SKM-1 treated with dmso at 0.1 percent for 144 hours (cell line): ENCODE measurements around the gene ARMC8.
A peak's percentile ranks its signal among the peaks of the same experiment; 100 is the strongest.

Experiments
- DNase-seq: peaks from one replicate; lab custom pipeline; 2025; ENCODE audit not compliant: unreplicated experiment; lab: John Stamatoyannopoulos, UW

ARMC8 gene

GRCh38 chr3:138303474-138303873, 116.4 kb downstream of the ARMC8 start:
- no peak for DNase-seq

DNA sequence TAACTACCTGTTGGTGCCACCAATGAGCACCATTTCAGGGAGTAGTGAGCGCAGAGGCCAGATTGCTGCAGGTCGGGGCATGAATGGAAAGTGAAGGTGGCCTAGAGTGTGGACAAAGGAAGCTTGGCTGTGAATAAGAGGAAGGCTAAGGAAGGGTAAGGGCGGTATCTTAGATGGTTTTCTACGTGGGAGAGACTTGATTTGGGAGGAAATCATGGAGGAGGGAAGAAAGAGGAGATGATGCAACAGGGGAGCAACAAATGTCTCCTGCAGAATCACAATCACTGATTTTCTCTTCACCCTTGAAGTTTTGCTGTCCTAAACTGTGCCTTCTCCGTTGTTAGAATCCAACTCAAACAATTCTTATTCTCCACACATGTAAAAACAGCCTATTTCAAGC, 120.8 kb downstream of the ARMC8 start:
- DNase-seq, result no peak

GRCh38 chr3:138308783-138309182, 121.7 kb downstream of the ARMC8 start:
- DNase-seq, result no peak

DNA sequence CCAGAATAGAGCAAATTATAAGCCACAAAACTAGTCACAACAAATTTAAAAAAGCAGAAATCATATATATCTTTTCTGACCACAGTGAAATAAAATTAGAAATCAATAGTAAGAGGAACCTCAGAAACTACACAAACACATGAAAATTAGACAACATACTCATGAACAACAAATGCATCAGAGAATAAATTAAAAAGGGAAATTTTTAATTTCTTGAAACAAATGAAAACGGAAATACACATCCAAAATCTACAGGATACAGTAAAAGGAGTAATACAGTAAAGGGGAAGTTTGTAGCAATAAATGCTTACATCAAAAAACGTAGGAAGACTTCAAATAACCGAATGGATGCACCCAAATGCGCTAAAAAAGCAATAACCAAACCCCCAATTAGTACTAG, 123.4 kb downstream of the ARMC8 start:
- DNase-seq, result no peak

- no peak for DNase-seq
Measured at GRCh38 chr3:138314751-138315150, 127.7 kb downstream of the ARMC8 start.

GRCh38 chr3:138317687-138318086, 130.6 kb downstream of the ARMC8 start:
- no peak for DNase-seq

DNA sequence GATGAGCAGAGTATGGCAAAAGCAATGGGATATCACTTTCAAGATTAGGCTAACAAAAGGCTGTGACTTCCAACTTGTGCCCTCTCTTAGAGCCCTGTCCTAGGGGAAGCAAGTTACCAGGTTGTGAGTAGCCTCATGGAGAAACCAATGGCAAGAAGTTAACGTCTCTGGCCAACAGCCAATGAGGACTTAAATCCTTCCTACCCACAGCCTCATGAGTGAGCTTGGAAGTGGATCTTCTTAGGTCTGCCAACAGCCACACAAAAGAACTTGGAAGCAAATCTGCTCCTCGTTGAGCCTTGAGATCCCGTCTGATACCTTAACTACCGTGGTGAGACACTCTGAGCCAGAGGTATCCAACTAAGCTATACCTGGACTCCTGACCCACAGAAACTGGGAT, 136.9 kb downstream of the ARMC8 start:
- DNase-seq, result no peak

DNA sequence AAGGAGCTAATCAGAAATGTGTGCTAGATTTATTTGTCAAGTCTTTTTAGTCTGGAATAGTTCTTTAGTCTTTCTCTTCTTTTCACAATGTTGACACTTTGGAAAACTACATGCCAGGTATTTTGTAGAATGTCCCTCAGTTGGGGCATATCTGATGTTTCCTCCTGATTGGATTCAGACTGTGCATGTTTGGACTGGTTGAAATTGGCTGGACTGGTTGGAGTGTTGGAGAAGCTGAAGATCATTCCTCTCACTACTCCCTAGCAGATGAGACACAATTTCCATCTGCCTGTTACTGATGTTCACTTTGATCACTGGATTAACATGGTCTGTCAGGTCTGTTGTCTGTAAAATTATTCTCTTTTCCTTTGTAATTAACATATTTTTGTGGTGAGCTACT, 138.9 kb downstream of the ARMC8 start:
- DNase-seq, result no peak

- DNase-seq, result no peak
Measured at GRCh38 chr3:138326866-138327595, 139.9 kb downstream of the ARMC8 start.

DNA sequence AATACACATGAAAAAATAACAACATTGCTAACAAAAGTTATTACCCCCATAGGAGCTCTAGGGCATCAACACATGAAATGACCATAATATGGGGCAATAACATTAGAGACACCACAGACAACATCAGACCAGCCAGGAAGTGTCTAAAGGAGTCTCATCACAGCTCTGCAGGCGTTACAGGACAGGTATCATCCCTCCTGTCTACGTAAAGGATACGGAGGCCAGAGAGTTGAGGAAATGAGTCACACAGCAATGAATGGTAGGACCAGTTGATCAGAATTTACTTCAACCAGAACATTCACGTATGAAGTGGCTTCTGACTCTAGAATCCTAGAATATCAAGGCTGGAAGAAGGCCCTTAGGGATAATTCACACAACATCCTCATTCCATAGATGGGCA, 140.7 kb downstream of the ARMC8 start:
- no peak for DNase-seq

GRCh38 chr3:138328341-138328740, 141.2 kb downstream of the ARMC8 start:
- peak; percentile 28 for DNase-seq

DNA sequence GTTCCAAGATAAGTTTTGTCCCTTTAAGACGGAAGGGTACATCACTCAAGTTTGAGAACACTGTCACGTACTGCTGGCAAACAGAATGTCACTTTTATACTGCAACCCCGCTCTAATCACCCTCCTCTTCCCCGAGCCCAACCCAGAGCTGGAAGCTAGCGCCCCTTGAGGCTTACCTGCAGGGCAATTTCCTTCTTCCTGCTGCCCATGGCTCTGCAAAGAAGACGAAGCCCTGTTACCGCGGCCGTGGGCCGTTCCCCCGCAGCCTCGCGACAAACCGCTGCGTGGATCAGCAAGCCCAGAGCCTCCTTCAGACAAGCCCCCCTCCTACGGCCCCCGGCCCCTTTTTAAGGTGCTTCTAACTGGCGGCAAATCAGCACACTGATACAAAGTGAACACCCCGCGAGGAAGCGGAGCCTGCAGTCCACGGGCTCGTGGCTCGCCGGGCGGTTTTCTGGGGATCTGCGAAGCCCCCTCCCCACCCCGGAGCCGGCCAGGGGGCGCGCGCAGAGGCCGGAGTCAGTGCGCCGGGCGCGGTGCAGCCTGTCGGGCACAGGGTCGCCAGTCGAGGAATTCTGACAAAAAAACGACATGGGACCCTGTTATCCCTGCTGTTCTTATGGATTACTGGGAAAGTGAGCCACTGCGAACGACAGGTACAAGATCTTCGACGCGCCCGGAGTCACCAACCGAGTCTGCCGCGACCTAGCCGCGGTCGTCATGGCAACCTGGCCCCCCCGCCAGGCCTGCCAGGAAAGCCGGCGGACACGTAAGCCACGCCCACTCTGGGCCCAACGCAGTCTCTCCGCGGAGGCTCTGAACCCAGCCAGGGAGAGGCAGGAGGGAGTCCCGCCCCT, 142.3 kb downstream of the ARMC8 start, which contains the start of gene NME9:
Gene NME9 (minus strand): TSS at position 725 of the 857 bp plus-strand sequence. CDS start 516 bp downstream, at position 209.
- DNase-seq, result peak; percentile 67

- DNase-seq, result no peak
Measured at GRCh38 chr3:138329984-138330293, 142.8 kb downstream of the ARMC8 start.

DNA sequence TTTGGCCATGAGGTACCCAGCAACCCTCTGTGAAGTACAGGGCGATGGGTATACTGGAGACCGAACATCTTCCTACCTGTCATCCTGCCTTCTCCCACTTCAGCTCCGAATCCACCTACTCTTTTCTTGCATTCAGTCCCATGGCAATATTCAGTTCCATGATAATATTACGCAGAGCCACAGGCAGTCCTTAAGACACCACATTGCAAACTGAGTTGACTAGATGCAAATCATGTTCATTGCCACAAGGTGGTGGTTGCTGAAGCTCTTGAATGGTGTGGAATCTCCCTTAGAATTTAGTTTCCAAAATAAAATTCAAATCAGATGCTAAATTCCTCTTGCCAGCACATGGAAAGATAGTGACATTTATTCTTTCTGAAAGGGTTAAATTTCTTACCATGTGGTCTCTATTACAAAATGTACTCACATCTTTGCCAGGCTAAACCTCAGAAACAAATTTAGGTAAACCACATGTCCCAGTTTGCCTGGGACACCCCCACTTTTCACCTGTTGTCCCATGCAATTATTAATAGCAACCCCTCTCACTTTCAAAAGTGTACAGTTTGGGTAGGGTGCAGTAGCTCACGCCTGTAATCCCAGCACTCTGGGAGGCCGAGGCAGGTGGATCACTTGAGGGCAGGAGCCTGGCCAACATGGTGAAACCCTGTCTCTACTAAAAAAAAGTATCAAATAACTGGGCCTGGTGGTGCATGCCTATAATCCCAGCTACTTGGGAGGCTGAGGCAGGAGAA, 144.2 kb downstream of the ARMC8 start:
- no peak for DNase-seq

DNA sequence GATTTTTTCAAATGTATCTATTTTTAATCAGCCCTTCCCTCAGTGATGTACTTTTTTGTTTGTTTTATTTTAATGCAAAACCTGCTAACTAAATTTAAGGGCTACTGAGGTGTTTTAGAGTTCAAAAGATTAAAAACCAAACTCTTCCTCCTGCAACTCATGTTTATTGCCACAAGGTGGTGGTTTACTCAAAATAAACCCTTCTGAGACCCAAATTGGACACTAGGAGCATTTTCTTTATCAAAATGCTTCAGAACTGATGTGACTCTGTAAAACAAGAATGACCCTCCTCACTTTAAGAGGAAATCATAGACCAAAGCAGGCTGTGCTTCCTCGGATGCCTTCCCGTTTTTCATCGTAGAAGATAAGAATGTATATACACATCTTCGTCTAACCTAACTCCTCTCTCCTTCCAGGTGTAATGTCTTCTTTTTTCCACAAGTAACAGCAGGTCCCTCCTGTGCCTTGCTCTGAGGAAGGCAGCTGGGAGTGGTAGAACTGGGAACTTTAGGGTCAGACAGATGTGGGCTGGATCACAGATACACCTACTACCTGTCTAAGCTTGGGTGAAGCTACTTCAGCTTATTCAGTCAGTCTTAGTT, 145.5 kb downstream of the ARMC8 start:
- DNase-seq, result peak; percentile 62

DNA sequence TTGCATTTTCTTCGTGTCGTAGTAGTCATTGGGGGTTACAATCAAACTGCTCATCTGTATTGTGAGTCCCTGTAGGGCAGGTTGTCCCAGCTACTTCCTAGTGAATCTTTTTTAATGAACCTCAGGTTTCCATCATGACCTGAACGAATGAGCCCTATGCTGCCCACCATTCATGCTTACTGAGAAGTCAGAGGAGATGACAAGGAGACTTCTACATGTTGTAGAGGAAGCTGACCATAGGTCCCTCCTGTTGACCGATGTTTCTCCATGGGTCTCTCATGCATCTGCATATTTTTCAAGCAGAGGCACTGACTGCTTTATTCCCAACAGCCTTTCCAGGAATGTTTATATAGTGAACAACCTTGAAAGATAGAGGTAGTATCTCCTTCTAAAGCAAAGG, 147.5 kb downstream of the ARMC8 start:
- DNase-seq, result no peak

DNA sequence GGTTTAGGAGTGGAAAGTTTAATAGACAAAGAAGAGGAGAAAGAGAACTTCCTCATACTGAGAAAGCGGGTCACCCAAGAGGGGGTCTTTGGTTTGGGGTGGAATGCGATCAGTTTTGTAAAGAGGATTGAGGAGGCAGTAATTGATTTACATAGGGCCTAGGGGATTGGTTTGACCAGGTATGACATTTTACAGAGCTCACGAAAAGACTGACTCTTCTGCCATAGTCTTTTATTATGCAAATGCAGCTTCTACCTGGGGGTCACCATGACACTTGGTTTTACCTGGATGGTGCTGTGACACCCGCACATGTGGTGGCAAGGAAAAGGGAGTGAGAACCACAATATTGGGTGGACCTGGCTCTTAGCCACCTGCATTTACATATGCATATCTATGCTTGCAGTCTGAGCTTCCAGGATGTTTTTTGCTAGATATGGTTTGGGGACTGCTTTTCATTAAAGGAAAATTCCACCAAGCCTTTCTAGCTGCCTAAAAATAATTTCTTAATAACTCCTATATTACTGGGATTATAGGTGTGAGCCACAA, 149.4 kb downstream of the ARMC8 start:
- no peak for DNase-seq

GRCh38 chr3:138338244-138338643, 151.1 kb downstream of the ARMC8 start:
- DNase-seq, result no peak

DNA sequence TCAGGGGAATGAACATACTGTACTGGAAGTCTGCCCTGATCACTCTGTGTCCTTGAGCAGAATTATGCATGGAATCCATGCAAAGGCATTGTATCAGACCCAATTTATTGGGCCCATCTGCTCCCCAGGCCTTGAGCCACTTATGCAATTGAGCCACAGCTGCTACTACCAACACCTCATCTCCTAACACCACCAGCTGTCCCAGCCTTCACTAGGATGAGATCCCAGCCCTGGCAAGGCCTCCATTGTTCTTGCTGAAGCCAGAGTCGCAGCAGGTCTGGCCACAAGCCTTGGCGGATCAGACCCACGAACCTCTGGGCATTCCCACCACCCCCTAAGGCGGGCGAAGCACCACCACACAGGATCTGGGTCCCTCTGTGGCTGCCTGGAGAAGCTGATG, 151.7 kb downstream of the ARMC8 start:
- DNase-seq, result no peak

- DNase-seq, result no peak
Measured at GRCh38 chr3:138340511-138340910, 153.4 kb downstream of the ARMC8 start.

- no peak for DNase-seq
Measured at GRCh38 chr3:138344754-138345153, 157.7 kb downstream of the ARMC8 start.
